ENCODE measurements around the gene CEACAM7.
"Not testable (repeated sequence)": the region's sequence is repeated elsewhere in the genome, so short reads cannot be mapped to it uniquely, and the experiment has no call there.

Gene CEACAM7

DNA sequence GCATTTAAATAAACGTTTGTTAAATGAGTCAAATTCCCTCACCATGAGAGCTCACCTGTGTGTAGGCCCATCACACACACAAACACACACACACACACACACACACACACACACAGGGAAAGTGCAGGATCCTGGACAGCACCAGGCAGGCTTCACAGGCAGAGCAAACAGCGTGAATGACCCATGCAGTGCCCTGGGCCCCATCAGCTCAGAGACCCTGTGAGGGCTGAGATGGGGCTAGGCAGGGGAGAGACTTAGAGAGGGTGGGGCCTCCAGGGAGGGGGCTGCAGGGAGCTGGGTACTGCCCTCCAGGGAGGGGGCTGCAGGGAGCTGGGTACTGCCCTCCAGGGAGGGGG is 11.9 kb upstream of the CEACAM7 start:
- DNase-seq, result no peak

DNA sequence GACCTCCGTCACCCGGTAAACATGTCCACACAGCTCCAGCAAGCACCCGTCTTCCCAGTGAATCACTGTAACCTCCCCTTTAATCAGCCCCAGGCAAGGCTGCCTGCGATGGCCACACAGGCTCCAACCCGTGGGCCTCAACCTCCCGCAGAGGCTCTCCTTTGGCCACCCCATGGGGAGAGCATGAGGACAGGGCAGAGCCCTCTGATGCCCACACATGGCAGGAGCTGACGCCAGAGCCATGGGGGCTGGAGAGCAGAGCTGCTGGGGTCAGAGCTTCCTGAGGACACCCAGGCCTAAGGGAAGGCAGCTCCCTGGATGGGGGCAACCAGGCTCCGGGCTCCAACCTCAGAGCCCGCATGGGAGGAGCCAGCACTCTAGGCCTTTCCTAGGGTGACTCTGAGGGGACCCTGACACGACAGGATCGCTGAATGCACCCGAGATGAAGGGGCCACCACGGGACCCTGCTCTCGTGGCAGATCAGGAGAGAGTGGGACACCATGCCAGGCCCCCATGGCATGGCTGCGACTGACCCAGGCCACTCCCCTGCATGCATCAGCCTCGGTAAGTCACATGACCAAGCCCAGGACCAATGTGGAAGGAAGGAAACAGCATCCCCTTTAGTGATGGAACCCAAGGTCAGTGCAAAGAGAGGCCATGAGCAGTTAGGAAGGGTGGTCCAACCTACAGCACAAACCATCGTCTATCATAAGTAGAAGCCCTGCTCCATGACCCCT is 11.3 kb upstream of the CEACAM7 start:
- DNase-seq, result no peak

DNA sequence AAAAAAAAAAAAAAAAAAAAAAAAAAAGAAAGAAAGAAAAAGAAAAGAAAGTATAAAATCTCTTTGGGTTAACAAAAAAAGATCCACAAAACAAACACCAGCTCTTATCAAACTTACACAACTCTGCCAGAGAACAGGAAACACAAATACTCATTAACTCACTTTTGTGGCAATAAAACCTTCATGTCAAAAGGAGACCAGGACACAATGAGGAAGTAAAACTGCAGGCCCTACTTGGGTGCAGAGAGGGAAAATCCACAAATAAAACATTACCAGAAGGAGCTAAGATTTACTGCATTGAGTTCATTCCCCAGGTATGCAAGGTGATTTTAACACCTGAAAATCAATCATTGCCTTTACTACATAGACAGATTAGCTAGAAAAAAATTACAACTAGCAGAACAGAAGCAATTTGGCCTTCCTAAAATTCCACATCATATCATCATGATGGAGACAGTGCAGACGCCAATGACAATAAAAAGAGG is 10.7 kb upstream of the CEACAM7 start:
- DNase-seq, result no peak

DNA sequence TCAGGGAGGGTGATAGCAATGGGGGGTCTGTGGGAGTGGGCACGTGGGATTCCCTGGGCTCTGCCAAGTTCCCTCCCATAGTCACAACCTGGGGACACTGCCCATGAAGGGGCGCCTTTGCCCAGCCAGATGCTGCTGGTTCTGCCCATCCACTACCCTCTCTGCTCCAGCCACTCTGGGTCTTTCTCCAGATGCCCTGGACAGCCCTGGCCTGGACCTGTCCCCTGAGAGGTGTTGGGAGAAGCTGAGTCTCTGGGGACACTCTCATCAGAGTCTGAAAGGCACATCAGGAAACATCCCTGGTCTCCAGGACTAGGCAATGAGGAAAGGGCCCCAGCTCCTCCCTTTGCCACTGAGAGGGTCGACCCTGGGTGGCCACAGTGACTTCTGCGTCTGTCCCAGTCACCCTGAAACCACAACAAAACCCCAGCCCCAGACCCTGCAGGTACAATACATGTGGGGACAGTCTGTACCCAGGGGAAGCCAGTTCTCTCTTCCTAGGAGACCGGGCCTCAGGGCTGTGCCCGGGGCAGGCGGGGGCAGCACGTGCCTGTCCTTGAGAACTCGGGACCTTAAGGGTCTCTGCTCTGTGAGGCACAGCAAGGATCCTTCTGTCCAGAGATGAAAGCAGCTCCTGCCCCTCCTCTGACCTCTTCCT is 9.3 kb upstream of the CEACAM7 start:
- no peak for DNase-seq

DNA sequence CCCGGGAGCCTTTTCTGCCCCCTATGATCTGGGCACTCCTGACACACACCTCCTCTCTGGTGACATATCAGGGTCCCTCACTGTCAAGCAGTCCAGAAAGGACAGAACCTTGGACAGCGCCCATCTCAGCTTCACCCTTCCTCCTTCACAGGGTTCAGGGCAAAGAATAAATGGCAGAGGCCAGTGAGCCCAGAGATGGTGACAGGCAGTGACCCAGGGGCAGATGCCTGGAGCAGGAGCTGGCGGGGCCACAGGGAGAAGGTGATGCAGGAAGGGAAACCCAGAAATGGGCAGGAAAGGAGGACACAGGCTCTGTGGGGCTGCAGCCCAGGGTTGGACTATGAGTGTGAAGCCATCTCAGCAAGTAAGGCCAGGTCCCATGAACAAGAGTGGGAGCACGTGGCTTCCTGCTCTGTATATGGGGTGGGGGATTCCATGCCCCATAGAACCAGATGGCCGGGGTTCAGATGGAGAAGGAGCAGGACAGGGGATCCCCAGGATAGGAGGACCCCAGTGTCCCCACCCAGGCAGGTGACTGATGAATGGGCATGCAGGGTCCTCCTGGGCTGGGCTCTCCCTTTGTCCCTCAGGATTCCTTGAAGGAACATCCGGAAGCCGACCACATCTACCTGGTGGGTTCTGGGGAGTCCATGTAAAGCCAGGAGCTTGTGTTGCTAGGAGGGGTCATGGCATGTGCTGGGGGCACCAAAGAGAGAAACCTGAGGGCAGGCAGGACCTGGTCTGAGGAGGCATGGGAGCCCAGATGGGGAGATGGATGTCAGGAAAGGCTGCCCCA is 8.5 kb upstream of the CEACAM7 start:
- DNase-seq, result no peak

DNA sequence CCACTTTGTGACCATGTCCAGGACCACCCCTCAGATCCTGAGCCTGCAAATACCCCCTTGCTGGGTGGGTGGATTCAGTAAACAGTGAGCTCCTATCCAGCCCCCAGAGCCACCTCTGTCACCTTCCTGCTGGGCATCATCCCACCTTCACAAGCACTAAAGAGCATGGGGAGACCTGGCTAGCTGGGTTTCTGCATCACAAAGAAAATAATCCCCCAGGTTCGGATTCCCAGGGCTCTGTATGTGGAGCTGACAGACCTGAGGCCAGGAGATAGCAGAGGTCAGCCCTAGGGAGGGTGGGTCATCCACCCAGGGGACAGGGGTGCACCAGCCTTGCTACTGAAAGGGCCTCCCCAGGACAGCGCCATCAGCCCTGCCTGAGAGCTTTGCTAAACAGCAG is 7.7 kb upstream of the CEACAM7 start:
- DNase-seq, result no peak

DNA sequence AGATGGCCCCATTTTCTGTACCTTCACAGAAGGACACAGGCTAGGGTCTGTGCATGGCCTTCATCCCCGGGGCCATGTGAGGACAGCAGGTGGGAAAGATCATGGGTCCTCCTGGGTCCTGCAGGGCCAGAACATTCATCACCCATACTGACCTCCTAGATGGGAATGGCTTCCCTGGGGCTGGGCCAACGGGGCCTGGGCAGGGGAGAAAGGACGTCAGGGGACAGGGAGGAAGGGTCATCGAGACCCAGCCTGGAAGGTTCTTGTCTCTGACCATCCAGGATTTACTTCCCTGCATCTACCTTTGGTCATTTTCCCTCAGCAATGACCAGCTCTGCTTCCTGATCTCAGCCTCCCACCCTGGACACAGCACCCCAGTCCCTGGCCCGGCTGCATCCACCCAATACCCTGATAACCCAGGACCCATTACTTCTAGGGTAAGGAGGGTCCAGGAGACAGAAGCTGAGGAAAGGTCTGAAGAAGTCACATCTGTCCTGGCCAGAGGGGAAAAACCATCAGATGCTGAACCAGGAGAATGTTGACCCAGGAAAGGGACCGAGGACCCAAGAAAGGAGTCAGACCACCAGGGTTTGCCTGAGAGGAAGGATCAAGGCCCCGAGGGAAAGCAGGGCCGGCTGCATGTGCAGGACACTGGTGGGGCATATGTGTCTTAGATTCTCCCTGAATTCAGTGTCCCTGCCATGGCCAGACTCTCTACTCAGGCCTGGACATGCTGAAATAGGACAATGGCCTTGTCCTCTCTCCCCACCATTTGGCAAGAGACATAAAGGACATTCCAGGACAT is 7.0 kb upstream of the CEACAM7 start:
- no peak for DNase-seq

DNA sequence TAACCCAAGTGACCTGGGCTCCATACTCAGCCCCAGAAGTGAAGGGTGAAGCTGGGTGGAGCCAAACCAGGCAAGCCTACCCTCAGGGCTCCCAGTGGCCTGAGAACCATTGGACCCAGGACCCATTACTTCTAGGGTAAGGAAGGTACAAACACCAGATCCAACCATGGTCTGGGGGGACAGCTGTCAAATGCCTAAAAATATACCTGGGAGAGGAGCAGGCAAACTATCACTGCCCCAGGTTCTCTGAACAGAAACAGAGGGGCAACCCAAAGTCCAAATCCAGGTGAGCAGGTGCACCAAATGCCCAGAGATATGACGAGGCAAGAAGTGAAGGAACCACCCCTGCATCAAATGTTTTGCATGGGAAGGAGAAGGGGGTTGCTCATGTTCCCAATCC is 6.1 kb upstream of the CEACAM7 start:
- no peak for DNase-seq

DNA sequence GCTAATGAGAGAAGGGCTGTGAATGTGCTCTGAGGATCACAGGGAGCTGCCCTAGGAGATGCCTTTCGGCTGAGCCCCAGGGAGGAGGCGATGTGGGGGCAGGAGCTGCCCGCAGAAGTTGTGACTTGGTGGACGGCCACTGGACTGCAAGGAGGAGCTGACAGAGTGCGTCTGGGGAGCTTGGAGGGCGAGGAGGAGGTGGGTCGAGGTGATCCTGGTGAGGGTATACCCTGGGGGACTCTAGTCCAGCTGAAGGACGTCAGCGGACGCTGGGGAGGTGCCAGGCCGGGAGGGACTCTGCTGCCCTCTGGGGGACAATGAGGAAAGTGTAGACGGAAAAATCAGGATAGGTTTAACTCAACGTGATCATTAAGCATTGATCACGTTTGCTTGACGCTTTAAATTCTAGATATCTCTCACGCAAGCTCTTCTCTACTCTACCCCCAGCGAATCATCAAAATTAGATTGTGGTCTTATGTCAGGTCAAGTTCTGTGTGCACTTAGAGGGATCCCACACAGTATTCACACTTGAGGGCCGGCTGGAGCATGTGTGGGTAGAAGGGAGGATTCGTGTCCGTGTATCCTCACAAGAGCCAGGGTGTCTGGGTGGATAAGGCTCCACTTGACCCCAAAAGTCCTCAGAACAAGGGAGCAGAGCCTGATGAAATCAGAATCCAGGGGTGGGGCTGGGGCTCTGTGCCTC is 3.3 kb upstream of the CEACAM7 start:
- no peak for DNase-seq

DNA sequence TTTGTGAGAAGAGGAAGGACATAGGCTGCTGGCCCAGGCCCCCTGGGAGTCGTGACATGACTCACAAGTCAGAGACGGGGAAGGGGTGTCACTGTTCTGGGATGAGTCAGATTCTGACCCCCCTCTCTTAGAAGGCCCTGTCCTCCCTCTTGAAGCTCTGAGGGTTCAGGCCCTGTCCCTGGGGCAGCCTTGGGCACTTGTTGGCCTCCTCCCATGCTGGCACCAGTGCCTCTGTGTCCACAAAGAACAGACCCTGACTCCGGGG is 2.7 kb upstream of the CEACAM7 start:
- DNase-seq, result no peak

DNA sequence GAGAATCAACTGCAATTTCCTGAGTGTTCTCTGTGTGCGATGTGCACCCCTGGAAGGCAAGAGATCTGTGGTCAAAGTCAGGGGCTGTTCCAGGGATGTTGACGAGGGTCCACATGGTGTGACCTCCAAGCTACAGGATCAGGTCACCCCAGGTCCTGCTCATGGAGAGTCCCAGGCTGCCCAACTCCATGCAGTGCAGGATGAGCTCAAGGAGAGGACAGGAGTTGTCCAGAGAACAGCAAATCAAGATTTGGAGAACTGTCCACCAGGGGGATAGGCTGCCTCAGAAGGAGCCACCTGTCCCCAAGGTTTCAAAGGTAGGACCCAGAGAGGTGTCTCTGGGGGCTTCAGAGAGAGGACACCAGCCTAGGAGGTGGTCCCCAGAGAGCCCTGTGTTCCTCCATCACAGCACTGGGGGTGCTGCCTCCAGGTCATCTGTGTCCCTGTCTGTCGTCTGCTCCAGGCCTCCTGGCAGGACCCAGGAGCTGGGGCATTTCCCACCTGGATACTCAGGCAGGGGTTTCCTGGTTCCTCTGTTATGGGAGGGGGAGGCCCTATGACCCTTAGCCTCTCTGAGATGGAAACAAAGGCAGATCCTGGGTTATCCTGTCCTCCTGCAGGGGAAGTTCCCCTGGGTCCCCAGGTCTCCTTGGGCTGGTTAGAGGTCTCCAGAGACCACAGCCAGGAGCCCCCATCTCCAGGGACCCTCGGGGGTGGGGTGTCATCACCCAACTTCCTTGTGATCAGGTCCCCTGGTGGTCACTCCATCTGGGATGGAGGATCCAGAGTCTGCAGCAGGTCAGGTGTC is 2.1 kb upstream of the CEACAM7 start:
- DNase-seq, result no peak

DNA sequence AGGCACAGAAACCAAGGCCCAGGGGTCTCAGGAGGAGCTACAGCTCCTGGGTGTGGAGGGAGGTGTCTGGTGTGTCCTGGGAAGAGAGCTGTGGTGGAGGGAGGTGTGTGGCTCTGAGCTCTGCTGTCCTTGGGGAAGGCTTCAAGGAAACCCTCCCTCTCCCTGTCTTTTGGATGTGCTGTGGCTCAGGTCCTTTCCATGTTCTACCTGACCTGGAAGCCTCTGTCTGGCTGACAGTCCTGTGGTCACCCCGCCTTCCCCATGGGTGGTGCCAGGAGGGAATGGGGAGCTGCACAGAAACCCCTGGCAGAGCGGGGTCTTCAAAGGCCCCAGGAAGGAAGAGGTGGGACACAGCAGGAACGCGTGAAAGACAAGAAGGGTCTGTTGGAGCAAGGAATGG is 617 bp upstream of the CEACAM7 start:
- no peak for DNase-seq

DNA sequence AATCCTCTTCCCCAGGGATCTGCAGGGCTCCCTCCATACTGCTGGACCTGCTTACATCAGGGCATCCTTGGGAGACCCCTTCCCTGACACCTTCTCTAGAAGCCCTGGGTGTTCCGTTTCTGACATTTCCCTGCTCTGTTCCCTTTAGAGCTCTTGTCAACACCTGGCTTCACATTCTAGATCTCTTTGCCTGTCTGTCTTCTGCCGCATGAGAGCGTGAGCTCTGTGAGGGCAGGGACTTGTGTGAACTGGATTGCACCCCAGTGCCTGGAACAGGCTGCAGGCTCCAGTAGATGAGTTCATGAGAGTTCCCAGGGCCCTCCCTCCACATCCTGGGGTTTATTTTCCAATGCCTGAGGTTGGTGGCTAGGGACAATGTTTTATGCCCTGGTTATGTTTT is 651 bp downstream of the CEACAM7 start:
- no peak for DNase-seq

DNA sequence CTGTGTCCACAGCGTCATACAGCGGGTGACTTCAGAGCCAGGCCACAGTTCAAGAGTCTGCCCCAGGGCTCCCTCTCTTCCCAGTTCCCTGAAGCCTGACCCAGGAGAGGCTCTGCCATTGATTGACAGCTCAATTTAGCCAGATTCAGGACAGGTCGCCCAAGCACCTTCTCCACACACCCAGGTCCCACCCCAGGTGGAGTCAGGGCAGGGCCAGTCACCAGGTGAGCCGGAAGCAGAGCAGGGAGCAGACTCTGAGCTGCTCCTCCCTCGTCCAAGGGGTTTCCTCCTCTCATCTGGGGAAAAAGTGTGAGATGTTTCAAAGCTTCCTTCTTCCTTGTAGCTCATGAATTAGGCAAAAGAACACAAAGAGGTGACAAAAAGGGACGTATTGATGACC is 5.6 kb downstream of the CEACAM7 start:
- no peak for DNase-seq

DNA sequence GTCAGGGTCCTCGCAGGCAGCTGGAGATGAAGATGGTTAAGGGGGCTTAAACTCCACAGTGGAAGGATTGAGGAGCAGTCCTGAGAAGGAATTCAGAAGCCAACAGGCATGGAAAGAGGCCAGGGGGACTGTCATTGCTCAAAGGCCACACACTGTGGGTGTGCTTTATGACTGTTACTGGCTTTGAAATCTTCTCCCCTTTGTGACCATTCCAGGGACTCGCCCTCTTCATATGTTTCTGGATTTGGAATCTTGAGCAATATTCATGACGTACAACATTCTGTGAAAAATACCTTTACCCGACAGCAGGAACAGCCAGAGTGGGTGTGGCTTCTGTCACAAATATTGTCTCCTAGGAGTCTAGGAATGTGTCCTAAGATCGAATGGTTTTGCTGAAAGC is 16.6 kb downstream of the CEACAM7 start:
- no peak for DNase-seq

DNA sequence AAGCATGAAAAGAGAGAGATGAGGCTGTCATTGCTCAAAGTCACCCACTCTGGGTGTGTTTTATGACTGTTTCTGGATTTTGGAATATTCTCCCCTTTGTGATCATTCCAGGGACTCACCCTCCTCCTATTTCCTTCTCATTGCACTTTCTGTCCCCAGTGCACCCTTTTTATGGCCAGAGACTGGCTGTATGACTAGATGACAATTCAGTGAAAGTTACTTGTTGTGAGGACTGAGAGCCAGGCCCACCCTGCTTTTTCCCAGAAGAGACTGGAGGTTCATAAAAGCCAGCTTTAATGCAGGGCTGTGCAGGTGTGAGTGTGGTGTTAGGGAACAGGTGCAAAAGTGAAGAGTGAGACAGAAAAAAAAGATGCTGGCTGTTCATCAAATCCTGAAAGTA is 17.3 kb downstream of the CEACAM7 start:
- DNase-seq, result no peak

DNA sequence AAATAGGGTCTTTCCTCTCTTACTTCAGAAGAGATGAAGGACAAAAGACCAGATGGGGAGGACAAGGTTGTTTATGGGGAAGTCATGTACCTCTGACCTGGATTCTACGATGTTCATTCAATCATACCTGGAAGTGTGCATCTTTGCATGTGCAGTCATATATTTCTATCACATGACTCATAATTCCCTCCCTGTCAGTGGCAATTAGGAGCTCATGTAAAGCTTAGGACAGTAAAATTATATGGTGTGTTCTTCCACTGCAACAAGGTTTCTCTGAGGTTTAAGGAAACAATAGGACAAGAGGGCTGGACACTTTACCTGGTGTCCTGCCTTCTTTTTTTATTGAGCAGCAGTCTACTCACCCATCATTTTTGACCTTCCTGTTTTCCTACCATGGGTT is 19.8 kb downstream of the CEACAM7 start:
- DNase-seq, result no peak

DNA sequence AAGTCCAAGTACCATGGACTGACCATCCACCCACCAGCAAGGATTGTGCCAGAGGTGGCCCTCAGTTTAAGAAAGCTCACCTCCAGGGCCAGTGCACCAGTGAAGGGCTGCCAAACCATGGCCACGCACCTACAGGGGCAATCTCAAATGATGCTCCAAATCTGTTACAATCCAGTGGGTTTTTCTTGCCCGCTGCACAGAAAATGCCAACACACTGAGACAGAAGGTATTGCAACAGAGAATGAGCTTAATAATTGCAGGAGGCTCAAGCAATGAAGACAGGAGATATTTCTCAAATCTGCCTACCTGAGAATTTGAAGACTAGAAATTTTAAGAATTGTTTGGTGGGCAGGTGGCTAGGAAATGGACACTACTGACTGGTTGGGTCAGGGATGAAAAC is 22.0 kb downstream of the CEACAM7 start:
- DNase-seq, result no peak

DNA sequence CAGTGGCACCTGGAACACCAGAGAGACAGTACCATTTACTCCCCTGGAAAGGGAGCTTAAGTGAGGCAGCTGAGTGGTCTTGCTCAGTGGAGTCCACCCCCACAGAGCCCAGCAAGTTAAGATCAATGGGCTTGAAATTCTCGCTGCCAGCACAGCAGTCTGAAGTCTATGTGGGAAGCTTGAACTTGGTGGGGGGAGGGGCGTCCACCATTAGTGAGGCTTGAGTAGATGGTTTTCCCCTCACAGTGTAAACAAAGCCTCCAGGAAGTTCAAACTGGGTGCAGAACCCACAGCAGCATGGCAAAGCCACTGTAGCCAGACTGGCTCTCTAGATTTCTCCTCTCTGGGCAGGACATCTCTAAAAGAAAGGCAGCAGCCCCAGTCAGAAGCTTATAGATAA is 30.9 kb downstream of the CEACAM7 start:
- DNase-seq, result no peak

DNA sequence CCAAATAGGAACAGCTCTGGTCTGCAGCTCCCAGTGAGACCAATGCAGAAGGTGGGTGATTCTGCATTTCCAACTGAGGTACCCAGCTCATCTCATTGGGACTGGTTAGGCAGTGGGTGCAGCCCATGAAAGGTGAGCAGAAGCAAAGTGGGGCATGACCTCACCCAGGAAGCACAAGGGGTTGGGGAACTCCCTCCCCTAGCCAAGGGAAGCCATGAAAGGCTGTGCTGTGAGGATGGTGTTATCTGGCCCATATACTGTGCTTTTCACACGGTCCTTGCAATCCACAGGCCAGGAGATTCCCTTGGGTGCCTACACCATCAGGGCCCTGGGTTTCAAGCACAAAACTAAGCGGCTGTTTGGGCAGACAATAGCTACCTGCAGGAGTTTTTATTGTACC is 31.3 kb downstream of the CEACAM7 start:
- not testable (repeated sequence) for DNase-seq

DNA sequence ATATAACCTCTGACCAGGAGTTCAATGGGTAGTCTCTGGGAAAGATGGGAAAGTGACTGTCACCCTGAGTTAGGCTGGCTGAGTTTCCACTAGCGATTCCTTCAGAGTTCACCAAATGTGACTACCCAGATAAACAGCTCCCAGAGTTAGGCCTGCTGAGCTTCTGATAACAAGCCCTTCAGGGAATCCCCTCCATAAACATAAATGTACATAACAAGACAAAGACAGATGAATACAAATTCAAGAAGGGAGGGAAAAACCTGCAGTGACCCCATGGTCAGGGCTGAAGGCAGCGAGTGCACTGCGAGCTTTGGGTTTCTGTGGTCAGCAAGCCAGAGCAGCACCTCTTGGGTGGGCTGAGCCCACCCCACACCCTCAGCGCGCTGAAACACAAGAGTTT is 35.8 kb downstream of the CEACAM7 start:
- DNase-seq, result no peak

DNA sequence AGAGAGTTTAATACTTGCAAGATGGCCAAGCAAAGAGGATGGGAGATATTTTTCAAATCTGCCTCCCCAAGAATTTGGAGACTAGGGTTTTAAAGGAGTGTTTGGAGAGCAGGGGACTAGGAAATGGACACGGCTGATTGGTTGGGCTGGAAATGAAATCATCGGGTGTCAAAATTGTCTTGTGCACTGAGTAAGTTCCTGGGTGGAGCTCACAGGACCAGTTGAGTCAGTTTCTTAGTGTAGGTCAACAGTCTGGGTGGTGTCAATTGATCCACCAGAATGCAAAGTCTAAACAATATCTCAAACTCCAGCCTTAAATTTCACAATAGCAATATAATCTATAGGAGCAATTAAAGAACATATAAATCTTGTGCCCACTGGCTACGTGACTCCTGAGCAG is 38.2 kb downstream of the CEACAM7 start:
- DNase-seq, result no peak

All from SW 1271 (cell line).